ENCODE measurements around the gene RRP1.

DNA sequence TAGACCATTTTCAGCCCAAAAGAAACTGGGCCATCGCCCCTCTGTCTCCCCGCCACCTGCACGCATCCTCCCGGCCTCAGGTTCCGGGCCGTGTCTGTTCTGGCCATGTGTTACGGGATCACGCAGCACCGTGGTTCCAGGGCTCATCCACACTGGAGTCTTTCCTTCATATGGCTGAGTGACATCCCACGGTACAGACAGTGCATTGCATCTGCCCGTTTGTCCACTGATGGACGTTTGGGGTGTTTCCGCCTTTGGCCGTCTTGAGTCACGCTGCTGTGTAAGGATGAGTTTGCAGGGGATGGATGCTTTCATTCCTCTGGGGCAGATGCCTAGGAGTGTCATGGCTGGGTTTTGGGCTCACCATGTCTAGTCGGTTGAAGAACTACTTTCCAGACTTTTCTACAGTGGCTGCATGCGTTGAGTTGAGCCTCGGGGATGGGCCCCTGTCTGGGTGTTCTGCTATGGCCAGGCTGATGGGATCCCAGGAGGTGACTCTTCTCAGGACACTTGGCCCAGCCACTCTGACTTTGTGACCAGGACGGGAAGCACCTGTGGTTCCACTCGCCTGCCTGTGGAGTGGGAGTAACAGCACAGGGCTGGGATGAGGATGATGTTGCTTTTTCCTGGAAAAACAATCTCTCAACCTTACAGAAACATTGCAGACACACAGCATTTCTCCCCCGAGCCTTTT, 16.8 kb downstream of the RRP1 start:
- no peak for TF ChIP-seq POLR2AphosphoS5 (IDR thresholded peaks at IDR 0.05)
- TF ChIP-seq, protein P1, sequence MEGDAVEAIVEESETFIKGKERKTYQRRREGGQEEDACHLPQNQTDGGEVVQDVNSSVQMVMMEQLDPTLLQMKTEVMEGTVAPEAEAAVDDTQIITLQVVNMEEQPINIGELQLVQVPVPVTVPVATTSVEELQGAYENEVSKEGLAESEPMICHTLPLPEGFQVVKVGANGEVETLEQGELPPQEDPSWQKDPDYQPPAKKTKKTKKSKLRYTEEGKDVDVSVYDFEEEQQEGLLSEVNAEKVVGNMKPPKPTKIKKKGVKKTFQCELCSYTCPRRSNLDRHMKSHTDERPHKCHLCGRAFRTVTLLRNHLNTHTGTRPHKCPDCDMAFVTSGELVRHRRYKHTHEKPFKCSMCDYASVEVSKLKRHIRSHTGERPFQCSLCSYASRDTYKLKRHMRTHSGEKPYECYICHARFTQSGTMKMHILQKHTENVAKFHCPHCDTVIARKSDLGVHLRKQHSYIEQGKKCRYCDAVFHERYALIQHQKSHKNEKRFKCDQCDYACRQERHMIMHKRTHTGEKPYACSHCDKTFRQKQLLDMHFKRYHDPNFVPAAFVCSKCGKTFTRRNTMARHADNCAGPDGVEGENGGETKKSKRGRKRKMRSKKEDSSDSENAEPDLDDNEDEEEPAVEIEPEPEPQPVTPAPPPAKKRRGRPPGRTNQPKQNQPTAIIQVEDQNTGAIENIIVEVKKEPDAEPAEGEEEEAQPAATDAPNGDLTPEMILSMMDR (IDR thresholded peaks at IDR 0.05), result no peak

Data from esophagus muscularis mucosa (tissue), 3 donors.